Heart right ventricle (tissue), 16 donors: ENCODE data around the gene SELENOI. TPM values are rescaled to one million over a fixed set of nuclear protein-coding genes. Genes with fewer than 3 reads are reported as not detected.
"Not testable (repeated sequence)": the region's sequence is repeated elsewhere in the genome, so short reads cannot be mapped to it uniquely, and the experiment has no call there.

ENCODE experiments used
- ATAC-seq, 8 donors: fragments of 200-7000 bp; cut with Tn5 transposase; one replicate each; pipeline ENCODE4 v1.9.1; 2020; ENCODE audit warnings: mild to moderate bottlenecking in 8 of 8, moderate library complexity in 8 of 8, moderate number of reproducible peaks in 1 of 8
- DNase-seq, 2 donors: peaks; one replicate each; pipeline ENCODE4 v3.0.0-alpha.2; 2020
- H3K27ac ChIP-seq, 10 donors: fragments of 200-600 bp; sonication (generic) in 2 of 10; one replicate each; pipeline versions ENCODE4 v1.5.0 to v1.8.0; 2020 to 2022; ENCODE audit warnings: mild to moderate bottlenecking in 3 of 10
- H3K27me3 ChIP-seq, 7 donors: fragments of 200-600 bp; one replicate each; pipeline ENCODE4 v1.8.0; 2021 to 2022; ENCODE audit warnings: mild to moderate bottlenecking in 2 of 7
- H3K36me3 ChIP-seq, 9 donors: fragments of 200-600 bp; sonication (generic) in 1 of 9; one replicate each; pipeline versions ENCODE4 v1.5.0 to v1.8.0; 2020 to 2022; ENCODE audit warnings: mild to moderate bottlenecking in 2 of 9
- H3K4me1 ChIP-seq, 9 donors: fragments of 200-600 bp; sonication (generic) in 1 of 9; one replicate each; pipeline versions ENCODE4 v1.5.0 to v1.8.0; 2020 to 2022; ENCODE audit warnings: mild to moderate bottlenecking in 4 of 9
- H3K4me3 ChIP-seq, 10 donors: fragments of 200-600 bp; sonication (generic) in 2 of 10; one replicate each; pipeline versions ENCODE4 v1.5.0 to v1.8.0; 2020 to 2022; ENCODE audit warnings: mild to moderate bottlenecking in 7 of 10, moderate library complexity in 2 of 10
- H3K9me3 ChIP-seq, 11 donors: fragments of 200-600 bp in 10 of 11; sonication (generic) in 2 of 11; one replicate each; pipeline versions ENCODE4 v1.5.0 to v1.8.0; 2013 to 2022; ENCODE audit warnings: mild to moderate bottlenecking in 2 of 11, control low read depth in 1 of 11, moderate library complexity in 1 of 11
- CTCF ChIP-seq, 9 donors: fragments of 200-600 bp; sonication (generic) in 2 of 9; IDR thresholded peaks; one replicate each; pipeline versions ENCODE4 v1.5.0 to v1.8.0; 2021 to 2022; ENCODE audit warnings: antibody characterized with exemption in 9 of 9, mild to moderate bottlenecking in 5 of 9, moderate library complexity in 1 of 9
- WGBS, 2 donors: extraction: QIAGEN DNeasy Blood & Tissue Kit; methylation state at CpG; one replicate each; pipeline ENCODE4 v1.1.7; 2013; ENCODE audit warnings: inconsistent platforms in 1 of 2; 5-methylcytosine and 5-hydroxymethylcytosine counted together
- intact Hi-C, 10 donors: fragments of 100-400 bp; cut with DNase I; formaldehyde crosslinking; loops; one replicate each; pipeline versions ENCODE4 v1.11.1 to v1.14.2; 2022
- polyA plus RNA-seq, 2 donors: library from polyadenylated mRNA; stranded (reverse); fragments of 200-250 nt; gene quantifications; one replicate each; pipeline ENCODE4 v1.2.3, GENCODE V29; 2013
- total RNA-seq, 10 donors: library from RNA; stranded (reverse); fragmentation: NEBNext Ultra II Directional in 3 of 10; extraction: Animal tissue kit (Norgen Biotek cat#: 25700) in 3 of 10; gene quantifications; one replicate each; pipeline versions ENCODE4 v1.2.1 to v1.2.4, GENCODE V29; 2021 to 2023
- donor health status: Arrhythmogenic right ventricular cardiomyopathy.
- donor health status: ischemic (EF 13 %, LVEDD 7.1; RV severe dilation, severe dysfunction).
- donor health status: healthy with polysubstance abuse.
- donor health status: DM: no; HTN: yes; CAD: no.
- donor health status: DM: no; HTN: no; CAD: no.
- donor health status: ischemic (EF 25% LVEDD 6.9; RV normal size, moderate dysfunction).
- donor health status: ischemic (EF 25% LVEDD 5.7; RV mildly dilated, moderate dysfunction).
- donor health status: healthy.
- donor health status: DM: yes; HTN: yes; CAD: no.
- donor health status: Ischemic cardiomyopathy.
- donor health status: ischemic (EF 35%, LVEDD 5.7; RV mildly dilated, moderate dysfunction).
- donor health status: nonischemic (EF 11% LVEDD 7.7; RV severe dilation, severe dysfunction).
- donor health status: DM: yes; HTN: yes; CAD: no.
- donor health status: PGD.
- donor health status: ischemic (EF 29% LVEDD 5.4; RV normal size, mild dysfunction).
- donor health status: nonischemic (EF 23%, LVEDD 6.1; RV moderate dilation, normal function).

Gene SELENOI
- total and polyA plus RNA-seq, 12 donors, result 2.4 to 15.8 (median 11.5) TPM

- TF ChIP-seq CTCF (IDR thresholded peaks at IDR 0.05), result no peak
- Histone ChIP-seq H3K36me3 (no peaks in the 10 kb centered on the region), H3K27ac (peak overlapping the region in 9 of 10 donors; percentile 20 to 85 (median 78)), H3K4me1 (peaks cover 0 to 27% (median 16%) of the 10 kb centered on the region in 9 donors), H3K9me3 (no peaks in the 10 kb centered on the region), H3K4me3 (peak overlapping the region; percentile 26 to 71 (median 60)), H3K27me3 (no peaks in the 10 kb centered on the region)
- DNase-seq (peak in 1 of 2 donors; percentile 27), ATAC-seq (peak; percentile 48 to 82 (median 68))
- WGBS, 2 donors, result 9% methylated on average over 30 of the region's 30 CpGs
- intact Hi-C loops, result loop anchor here in 1 of 10 donors (10.0 kb wide), 1 partner anchor 54 kb away; the partner anchor contains the start of genes HADHA and HADHB
Measured at GRCh38 chr2:26298638-26299393, 47.1 kb upstream of the SELENOI start.

DNA sequence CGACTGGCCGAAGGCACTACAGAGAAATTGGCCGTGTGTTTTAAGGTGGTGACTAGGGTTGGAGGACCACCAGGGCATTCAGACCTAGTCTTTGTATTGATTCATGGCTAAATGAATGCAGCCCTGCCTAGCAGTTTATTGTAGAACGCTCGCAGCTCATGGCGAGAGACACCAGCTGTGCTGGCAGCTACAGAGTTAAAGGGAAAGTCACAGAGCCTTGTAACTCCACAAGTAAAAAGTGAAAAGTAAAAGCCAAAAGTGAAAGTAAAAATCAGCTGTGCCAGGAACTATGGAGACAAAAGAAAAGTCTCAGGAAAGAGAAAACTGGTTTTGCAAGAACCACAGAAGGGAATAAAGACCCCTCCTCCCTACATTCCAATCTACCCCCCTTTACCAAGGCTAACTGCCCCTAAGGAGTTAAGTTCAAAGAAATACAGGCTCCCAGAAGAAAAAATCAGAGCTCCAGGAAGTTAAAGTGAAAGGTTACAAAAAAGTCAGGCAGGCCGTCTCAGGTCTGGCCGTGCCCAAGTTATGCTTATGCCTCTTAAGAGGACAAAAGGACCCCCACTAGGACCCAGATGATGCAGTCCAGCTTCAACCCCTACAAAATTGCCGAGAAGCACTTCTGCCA is 46.4 kb upstream of the SELENOI start:
- peak; percentile 23 to 70 (median 63) for ATAC-seq
- no peaks in the 10 kb centered on the region for H3K27me3 ChIP-seq
- intact Hi-C loops, result loop anchor here in 1 of 10 donors (10.0 kb wide), 1 partner anchor 55 kb away; the partner anchor contains the start of genes HADHA and HADHB
- DNase-seq, result peak in 1 of 2 donors; percentile 6
- H3K4me1 ChIP-seq, result peaks cover 0 to 27% (median 16%) of the 10 kb centered on the region in 9 donors
- H3K36me3 ChIP-seq, result no peaks in the 10 kb centered on the region
- peak overlapping the region; percentile 26 to 71 (median 60) for H3K4me3 ChIP-seq
- no peak for TF ChIP-seq CTCF (IDR thresholded peaks at IDR 0.05)
- 2% methylated on average over 9 of the region's 9 CpGs for WGBS, 2 donors
- no peaks in the 10 kb centered on the region for H3K9me3 ChIP-seq
- H3K27ac ChIP-seq, result peak overlapping the region in 9 of 10 donors; percentile 20 to 85 (median 78)

DNA sequence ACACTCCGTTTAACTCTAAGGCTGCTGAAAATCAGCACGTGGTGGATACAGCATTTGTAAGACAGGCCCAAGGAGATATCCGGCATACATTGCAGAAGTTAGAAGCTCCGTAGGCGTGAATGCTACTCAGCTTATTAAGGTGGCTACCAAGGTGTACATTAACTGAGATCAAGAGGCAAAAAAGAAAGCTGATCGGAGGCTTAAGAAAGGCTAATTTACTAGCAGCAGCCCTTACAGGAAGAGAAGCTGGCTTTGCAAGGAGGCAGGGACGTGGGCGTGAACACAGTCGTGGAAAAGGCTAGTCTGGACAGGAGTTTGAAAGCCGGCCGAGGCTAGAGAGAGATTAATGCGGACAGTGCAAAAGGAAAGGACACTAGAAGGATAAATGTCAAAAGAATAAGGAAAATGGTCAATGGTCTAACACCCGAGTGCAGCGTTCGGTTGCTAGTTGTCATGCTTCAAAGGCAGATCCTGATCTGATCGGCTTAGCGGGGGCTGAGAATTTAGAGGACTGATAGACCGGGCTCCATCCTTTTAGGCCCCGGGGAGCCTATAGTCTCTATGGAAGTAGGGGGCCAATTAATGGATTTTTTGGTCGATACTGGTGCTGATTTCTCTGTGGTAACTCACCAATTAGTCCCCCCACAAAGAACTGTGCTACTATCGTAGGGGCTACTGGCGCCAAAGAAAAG is 45.6 kb upstream of the SELENOI start:
- Histone ChIP-seq H3K36me3 (no peaks in the 10 kb centered on the region), H3K27ac (peak overlapping the region in 8 of 10 donors; percentile 3 to 85 (median 78)), H3K27me3 (no peaks in the 10 kb centered on the region), H3K9me3 (no peaks in the 10 kb centered on the region), H3K4me3 (peak overlapping the region in 9 of 10 donors; percentile 38 to 71 (median 62)), H3K4me1 (peaks cover 0 to 27% (median 16%) of the 10 kb centered on the region in 9 donors)
- ATAC-seq (peak in 2 of 8 donors; percentile 14 to 43), DNase-seq (peak in 1 of 2 donors; percentile 30)
- TF ChIP-seq CTCF (IDR thresholded peaks at IDR 0.05), result no peak
- intact Hi-C loops, result no loop called here
- 49 to 52% methylated on average over 22 of the region's 22 CpGs for WGBS, 2 donors

- TF ChIP-seq CTCF (IDR thresholded peaks at IDR 0.05), result no peak
- Histone ChIP-seq H3K36me3 (no peaks in the 10 kb centered on the region), H3K9me3 (no peaks in the 10 kb centered on the region), H3K4me3 (no peak overlapping the region), H3K4me1 (peaks cover 0 to 27% (median 16%) of the 10 kb centered on the region in 9 donors), H3K27me3 (no peaks in the 10 kb centered on the region), H3K27ac (no peak overlapping the region)
- ATAC-seq (peak in 2 of 8 donors; percentile 36 to 66), DNase-seq (peak in 1 of 2 donors; percentile 8)
- 70 to 73% methylated on average over 6 of the region's 6 CpGs for WGBS, 2 donors
- intact Hi-C loops, result no loop called here
Measured at GRCh38 chr2:26302846-26303245, 43.1 kb upstream of the SELENOI start.

GRCh38 chr2:26305094-26305493 is 40.8 kb upstream of the SELENOI start:
- 80 to 87% methylated on average over 7 of the region's 7 CpGs for WGBS, 2 donors
- H3K27me3 ChIP-seq, DNase-seq, intact Hi-C loops, H3K4me3 ChIP-seq, H3K27ac ChIP-seq, H3K36me3 ChIP-seq, H3K4me1 ChIP-seq, ATAC-seq, H3K9me3 ChIP-seq: not testable (repeated sequence)
